ENCODE results near the gene MRO.

DNA sequence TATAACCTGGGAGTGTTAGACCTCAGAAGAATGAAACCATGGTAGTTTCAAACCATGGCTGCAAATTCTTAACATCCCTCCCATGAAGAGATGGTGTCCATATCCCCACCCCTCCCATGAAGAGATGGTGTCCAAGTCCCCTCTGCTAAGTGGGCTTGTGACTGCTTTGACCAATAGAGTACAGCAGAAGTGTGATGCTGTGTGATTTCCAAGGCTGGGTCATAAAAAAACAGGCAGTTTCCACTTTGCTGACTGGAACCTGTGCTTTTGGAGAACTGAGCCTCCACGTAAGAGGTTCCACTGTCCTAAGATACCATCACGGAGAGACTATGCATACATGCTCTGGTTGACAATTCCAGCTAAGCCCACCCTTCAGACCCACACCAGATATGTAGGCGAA is 65.5 kb downstream of the MRO start:
- TF ChIP-seq, protein P1, sequence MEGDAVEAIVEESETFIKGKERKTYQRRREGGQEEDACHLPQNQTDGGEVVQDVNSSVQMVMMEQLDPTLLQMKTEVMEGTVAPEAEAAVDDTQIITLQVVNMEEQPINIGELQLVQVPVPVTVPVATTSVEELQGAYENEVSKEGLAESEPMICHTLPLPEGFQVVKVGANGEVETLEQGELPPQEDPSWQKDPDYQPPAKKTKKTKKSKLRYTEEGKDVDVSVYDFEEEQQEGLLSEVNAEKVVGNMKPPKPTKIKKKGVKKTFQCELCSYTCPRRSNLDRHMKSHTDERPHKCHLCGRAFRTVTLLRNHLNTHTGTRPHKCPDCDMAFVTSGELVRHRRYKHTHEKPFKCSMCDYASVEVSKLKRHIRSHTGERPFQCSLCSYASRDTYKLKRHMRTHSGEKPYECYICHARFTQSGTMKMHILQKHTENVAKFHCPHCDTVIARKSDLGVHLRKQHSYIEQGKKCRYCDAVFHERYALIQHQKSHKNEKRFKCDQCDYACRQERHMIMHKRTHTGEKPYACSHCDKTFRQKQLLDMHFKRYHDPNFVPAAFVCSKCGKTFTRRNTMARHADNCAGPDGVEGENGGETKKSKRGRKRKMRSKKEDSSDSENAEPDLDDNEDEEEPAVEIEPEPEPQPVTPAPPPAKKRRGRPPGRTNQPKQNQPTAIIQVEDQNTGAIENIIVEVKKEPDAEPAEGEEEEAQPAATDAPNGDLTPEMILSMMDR (IDR thresholded peaks at IDR 0.05): no peak
- no peak for TF ChIP-seq POLR2A (IDR thresholded peaks at IDR 0.05)

All from uterus (tissue), 2 donors.